Mucosa of descending colon (tissue), 3 donors: ENCODE results near the gene BTBD16. TPM values are rescaled to one million over a fixed set of nuclear protein-coding genes. Genes with fewer than 3 reads are reported as not detected.

ENCODE experiments used
- ATAC-seq: fragments of 200-7000 bp; cut with Tn5 transposase; one replicate; pipeline ENCODE4 v1.9.1; 2020; ENCODE audit warnings: mild to moderate bottlenecking, moderate library complexity
- DNase-seq, 3 donors: peaks; one replicate each; pipeline ENCODE4 v3.0.0-alpha.2; 2020
- H3K36me3 ChIP-seq: fragments of 200-600 bp; one replicate; pipeline ENCODE4 v1.8.0; 2021; ENCODE audit warnings: low read depth, mild to moderate bottlenecking
- H3K4me1 ChIP-seq: fragments of 200-600 bp; one replicate; pipeline ENCODE4 v1.8.0; 2021; ENCODE audit warnings: low read depth, mild to moderate bottlenecking
- H3K4me3 ChIP-seq: fragments of 200-600 bp; one replicate; pipeline ENCODE4 v1.8.0; 2021; ENCODE audit warnings: mild to moderate bottlenecking
- H3K9me3 ChIP-seq: fragments of 200-600 bp; one replicate; pipeline ENCODE4 v1.8.0; 2021; ENCODE audit warnings: mild to moderate bottlenecking
- intact Hi-C, 2 donors: fragments of 100-400 bp; cut with DNase I in 1 of 2; cut with micrococcal nuclease in 1 of 2; formaldehyde crosslinking; loops; one replicate each; pipeline versions ENCODE4 v1.11.0 to v1.11.1; 2022; cut with DNase I, micrococcal nuclease
- total RNA-seq, 3 donors: library from RNA; stranded (reverse); fragmentation: NEBNext Ultra II Directional in 2 of 3; extraction: Animal tissue kit (Norgen Biotek cat#: 25700) in 2 of 3; gene quantifications; one replicate each; pipeline versions ENCODE4 v1.2.1 to v1.2.4, GENCODE V29; 2021 to 2023
- TF ChIP-seq, protein P1 (sequence below): fragments of 200-600 bp; IDR thresholded peaks from one replicate; pipeline ENCODE4 v1.8.0; 2022; ENCODE audit warnings: antibody characterized with exemption, mild to moderate bottlenecking
- donor health status: DM: no; HTN: no; CAD: no; lungs with moderate emphysema.
- donor health status: DM: no; HTN: no; CAD: no.
- donor health status: DM: no; HTN: yes; CAD: no.

Gene BTBD16
- total RNA-seq, 3 donors from 2014 or later = 0.16 to 0.60 (median 0.26) TPM

DNA sequence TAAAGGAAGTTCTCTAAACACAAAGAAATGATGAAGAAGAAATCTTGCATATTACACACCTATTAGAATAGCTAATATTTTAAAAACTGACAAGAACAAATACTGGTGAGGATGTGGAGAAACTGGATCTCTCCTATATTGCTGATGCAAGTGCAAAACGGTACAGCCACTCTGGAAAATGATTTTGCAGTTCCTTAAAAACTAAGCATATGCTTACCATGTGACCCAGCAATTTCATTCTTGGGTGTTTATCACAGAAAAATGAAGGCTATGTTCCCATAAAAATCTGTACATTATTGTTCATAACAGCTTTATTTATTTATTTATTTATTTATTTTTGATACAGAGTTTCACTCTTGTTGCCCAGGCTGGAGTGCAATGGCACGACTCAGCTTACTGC lies 88.5 kb downstream of the BTBD16 start:
- TF ChIP-seq, protein P1, sequence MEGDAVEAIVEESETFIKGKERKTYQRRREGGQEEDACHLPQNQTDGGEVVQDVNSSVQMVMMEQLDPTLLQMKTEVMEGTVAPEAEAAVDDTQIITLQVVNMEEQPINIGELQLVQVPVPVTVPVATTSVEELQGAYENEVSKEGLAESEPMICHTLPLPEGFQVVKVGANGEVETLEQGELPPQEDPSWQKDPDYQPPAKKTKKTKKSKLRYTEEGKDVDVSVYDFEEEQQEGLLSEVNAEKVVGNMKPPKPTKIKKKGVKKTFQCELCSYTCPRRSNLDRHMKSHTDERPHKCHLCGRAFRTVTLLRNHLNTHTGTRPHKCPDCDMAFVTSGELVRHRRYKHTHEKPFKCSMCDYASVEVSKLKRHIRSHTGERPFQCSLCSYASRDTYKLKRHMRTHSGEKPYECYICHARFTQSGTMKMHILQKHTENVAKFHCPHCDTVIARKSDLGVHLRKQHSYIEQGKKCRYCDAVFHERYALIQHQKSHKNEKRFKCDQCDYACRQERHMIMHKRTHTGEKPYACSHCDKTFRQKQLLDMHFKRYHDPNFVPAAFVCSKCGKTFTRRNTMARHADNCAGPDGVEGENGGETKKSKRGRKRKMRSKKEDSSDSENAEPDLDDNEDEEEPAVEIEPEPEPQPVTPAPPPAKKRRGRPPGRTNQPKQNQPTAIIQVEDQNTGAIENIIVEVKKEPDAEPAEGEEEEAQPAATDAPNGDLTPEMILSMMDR = no peak
- ATAC-seq = no peak
- H3K9me3 ChIP-seq = no peaks in the 10 kb centered on the region
- no peaks in the 10 kb centered on the region for H3K36me3 ChIP-seq
- H3K4me1 ChIP-seq = no peaks in the 10 kb centered on the region
- H3K4me3 ChIP-seq = no peak overlapping the region
- no peak for DNase-seq
- intact Hi-C loops = no loop called here

DNA sequence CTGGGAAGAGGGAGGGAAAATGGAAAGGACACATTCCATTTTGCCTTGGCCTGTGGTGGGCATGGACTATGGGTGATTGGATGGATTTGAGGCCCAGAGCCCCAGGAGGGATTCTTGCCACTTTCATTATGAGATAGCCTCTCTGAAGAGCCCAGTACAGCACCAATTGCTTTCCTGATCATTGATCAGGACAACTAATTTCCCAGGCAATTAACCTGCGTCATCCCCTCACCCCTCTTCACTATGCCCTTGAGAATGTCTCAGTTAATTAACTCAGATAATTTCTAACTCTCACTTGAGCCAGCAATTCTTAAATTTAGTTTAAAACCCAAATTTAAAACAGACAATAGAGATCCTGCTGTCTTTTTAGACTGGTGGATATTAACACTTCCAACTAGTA lies 90.0 kb downstream of the BTBD16 start:
- intact Hi-C loops = no loop called here
- no peak for DNase-seq
- ATAC-seq = no peak
- Histone ChIP-seq H3K36me3 (no peaks in the 10 kb centered on the region), H3K9me3 (no peaks in the 10 kb centered on the region), H3K4me1 (no peaks in the 10 kb centered on the region), H3K4me3 (no peak overlapping the region)
- TF ChIP-seq, protein P1 = no peak

DNA sequence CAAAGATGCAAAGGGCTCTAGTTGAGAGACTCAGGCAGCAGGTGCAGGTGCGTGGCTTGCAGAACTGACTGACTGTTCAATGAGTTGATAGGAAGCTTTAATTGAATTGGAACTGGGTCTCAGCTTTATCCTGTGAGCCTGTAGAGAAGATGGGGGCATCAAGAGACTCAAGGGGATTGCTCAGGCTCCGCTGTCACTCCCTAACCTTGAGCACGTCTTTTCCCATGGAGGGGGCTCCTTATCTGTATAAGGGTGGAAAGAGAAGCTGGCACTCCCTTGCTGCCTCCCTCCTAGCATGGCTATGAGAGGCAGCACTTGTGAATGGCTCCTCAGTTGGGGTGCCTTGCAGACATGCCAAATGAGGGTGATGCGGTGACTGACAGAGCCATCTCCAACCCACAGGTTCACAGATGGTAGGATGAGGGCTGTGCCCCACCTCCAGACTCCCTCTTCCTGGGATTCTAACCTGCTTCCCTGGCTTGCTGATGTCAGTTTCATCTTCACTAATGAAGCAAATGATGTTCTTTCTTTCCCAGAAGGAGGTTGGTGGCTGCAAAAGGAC lies 91.0 kb downstream of the BTBD16 start:
- Histone ChIP-seq H3K4me3 (no peak overlapping the region), H3K36me3 (no peaks in the 10 kb centered on the region), H3K4me1 (no peaks in the 10 kb centered on the region), H3K9me3 (no peaks in the 10 kb centered on the region)
- DNase-seq (no peak), ATAC-seq (no peak)
- TF ChIP-seq, protein P1 = no peak
- intact Hi-C loops = no loop called here

DNA sequence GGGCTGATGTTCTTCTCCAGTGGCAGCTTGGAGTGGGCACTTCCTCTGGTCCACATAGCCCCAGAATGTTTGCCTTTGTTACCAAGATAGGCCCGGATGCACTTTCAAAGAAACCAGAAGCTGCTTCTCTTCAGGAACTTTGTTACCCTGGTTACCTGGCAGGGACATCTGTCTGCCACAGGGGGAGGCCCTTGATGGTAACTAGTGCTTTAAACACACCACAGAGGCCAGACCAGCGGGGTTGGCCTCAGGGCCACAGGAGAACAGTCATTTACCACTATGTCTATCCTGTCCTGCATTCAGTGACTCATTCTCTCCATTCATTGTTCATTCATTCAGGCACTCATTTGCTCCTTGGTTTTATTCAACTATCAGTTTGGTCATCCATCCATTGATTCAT lies 91.5 kb downstream of the BTBD16 start:
- Histone ChIP-seq H3K36me3 (no peaks in the 10 kb centered on the region), H3K4me3 (no peak overlapping the region), H3K9me3 (no peaks in the 10 kb centered on the region), H3K4me1 (no peaks in the 10 kb centered on the region)
- TF ChIP-seq, protein P1 = no peak
- no peak for DNase-seq
- intact Hi-C loops = no loop called here
- no peak for ATAC-seq

DNA sequence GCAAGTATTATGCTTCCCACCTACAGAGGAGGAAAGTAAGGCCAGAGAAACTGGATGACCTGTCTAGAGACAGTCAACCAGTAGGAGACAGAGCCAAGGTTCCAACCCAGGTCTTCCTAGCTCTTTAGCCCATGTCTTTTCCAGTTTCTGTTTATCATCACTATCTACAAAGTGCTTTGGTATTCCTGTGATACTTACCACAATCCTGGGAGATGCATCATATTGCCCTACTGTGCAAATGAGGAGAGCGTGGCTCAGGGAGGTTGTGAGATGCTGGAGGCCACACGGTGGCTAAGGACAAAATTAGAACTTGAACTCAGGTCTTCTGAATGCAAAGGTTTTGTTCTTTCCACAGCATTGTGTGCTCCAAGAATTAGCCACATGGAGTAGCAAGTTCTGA lies 92.2 kb downstream of the BTBD16 start:
- Histone ChIP-seq H3K4me1 (no peaks in the 10 kb centered on the region), H3K9me3 (no peaks in the 10 kb centered on the region), H3K4me3 (no peak overlapping the region), H3K36me3 (no peaks in the 10 kb centered on the region)
- TF ChIP-seq, protein P1 = no peak
- intact Hi-C loops = no loop called here
- DNase-seq (no peak), ATAC-seq (no peak)
